GM23248 (cell line): ENCODE data around the gene GNLY. TPM values are rescaled to one million over a fixed set of nuclear protein-coding genes. Genes with fewer than 3 reads are reported as not detected.
"Not testable (repeated sequence)": the region's sequence is repeated elsewhere in the genome, so short reads cannot be mapped to it uniquely, and the experiment has no call there.

ENCODE experiments used
- DNase-seq: peaks from one replicate; pipeline ENCODE4 v3.0.0-alpha.2; 2015
- H2AFZ ChIP-seq: fragments of 200-600 bp; sonication (generic); 2 replicates; pipeline ENCODE4 v1.6.1; 2016; ENCODE audit warnings: antibody characterized with exemption
- H3F3A ChIP-seq: fragments of 200-600 bp; sonication (generic); 2 replicates; pipeline ENCODE4 v1.6.1; 2016; ENCODE audit warnings: mild to moderate bottlenecking, antibody characterized with exemption, mixed run types; ENCODE audit not compliant: insufficient read depth
- H3K27ac ChIP-seq: fragments of 200-600 bp; sonication (generic); 2 replicates; pipeline ENCODE4 v1.5.1; 2016; ENCODE audit warnings: mild to moderate bottlenecking
- H3K27me3 ChIP-seq: fragments of 200-600 bp; sonication (generic); replicated peaks from 2 replicates; pipeline ENCODE4 v1.6.1; 2016; ENCODE audit warnings: mild to moderate bottlenecking; ENCODE audit not compliant: insufficient read depth
- H3K36me3 ChIP-seq: fragments of 200-600 bp; sonication (generic); 2 replicates; pipeline ENCODE4 v1.6.1; 2016; ENCODE audit warnings: low read depth, mild to moderate bottlenecking
- H3K4me1 ChIP-seq: fragments of 200-600 bp; sonication (generic); 2 replicates; pipeline ENCODE4 v1.6.1; 2016; ENCODE audit warnings: mild to moderate bottlenecking; ENCODE audit not compliant: insufficient read depth
- H3K4me2 ChIP-seq: fragments of 200-600 bp; sonication (generic); one replicate; pipeline ENCODE4 v1.6.1; 2016; ENCODE audit warnings: mild to moderate bottlenecking; ENCODE audit not compliant: unreplicated experiment
- H3K4me3 ChIP-seq: fragments of 200-600 bp; sonication (generic); 2 replicates; pipeline ENCODE4 v1.5.1; 2016; ENCODE audit warnings: mild to moderate bottlenecking
- H3K79me2 ChIP-seq: fragments of 200-600 bp; sonication (generic); 2 replicates; pipeline ENCODE4 v1.6.1; 2016; ENCODE audit warnings: mild to moderate bottlenecking; ENCODE audit not compliant: insufficient read depth
- H3K9ac ChIP-seq: fragments of 200-600 bp; sonication (generic); 2 replicates; pipeline ENCODE4 v1.6.1; 2016; ENCODE audit warnings: mild to moderate bottlenecking
- H3K9me2 ChIP-seq: fragments of 200-600 bp; sonication (generic); 2 replicates; pipeline ENCODE4 v1.6.1; 2016; ENCODE audit warnings: mixed run types, mild to moderate bottlenecking, moderate library complexity; ENCODE audit not compliant: insufficient read depth
- H3K9me3 ChIP-seq: fragments of 200-600 bp; sonication (generic); one replicate; pipeline ENCODE4 v1.6.1; 2017; ENCODE audit warnings: low read depth
- H4K20me1 ChIP-seq: fragments of 200-600 bp; sonication (generic); 2 replicates; pipeline ENCODE4 v1.6.0; 2016; ENCODE audit not compliant: insufficient read depth
- EZH2 ChIP-seq: fragments of 200-600 bp; sonication (generic); IDR thresholded peaks from 2 replicates; pipeline ENCODE4 v1.6.1; 2018; ENCODE audit warnings: antibody characterized with exemption, mild to moderate bottlenecking; ENCODE audit not compliant: insufficient read depth, poor library complexity, severe bottlenecking
- EZH2phosphoT487 ChIP-seq: fragments of 200-600 bp; sonication (generic); IDR thresholded peaks from 2 replicates; pipeline ENCODE4 v1.6.1; 2018; ENCODE audit warnings: antibody characterized with exemption, moderate library complexity, mild to moderate bottlenecking, low read depth; ENCODE audit not compliant: insufficient read depth
- WGBS, 2 experiments: methylation state at CpG; one replicate each; pipeline ENCODE4 v1.1.6; 2015 to 2017; ENCODE audit warnings: low lambda C conversion rate in 2 of 2, low coverage in 1 of 2; ENCODE audit errors: missing lambda C conversion rate in 2 of 2; 5-methylcytosine and 5-hydroxymethylcytosine counted together
- in situ Hi-C: fragments of 300-500 bp; cut with MboI; formaldehyde crosslinking; loops from 2 replicates; pipeline ENCODE4 v1.15.0; 2020
- polyA plus RNA-seq: library from polyadenylated mRNA; unstranded; fragments of >200 nt; fragmentation: Nextera tagmentation; extraction: Ambion mirVana; gene quantifications from 2 replicates; pipeline ENCODE4 v1.2.1, GENCODE V29; 2016
- total RNA-seq: library from RNA; depleted of rRNA; stranded (reverse); fragments of >200 nt; shearing (Covaris generic); gene quantifications from 2 replicates; pipeline ENCODE4 v1.2.3, GENCODE V29; 2014

GNLY gene
- total and polyA plus RNA-seq, 2 experiments from 2014 or later: not detected

GRCh38 chr2:85659324-85659981 lies 34.7 kb upstream of the GNLY start:
- no peak for TF ChIP-seq EZH2phosphoT487
- no peak for TF ChIP-seq EZH2
- H3K4me2 ChIP-seq: no peak overlapping the region

DNA sequence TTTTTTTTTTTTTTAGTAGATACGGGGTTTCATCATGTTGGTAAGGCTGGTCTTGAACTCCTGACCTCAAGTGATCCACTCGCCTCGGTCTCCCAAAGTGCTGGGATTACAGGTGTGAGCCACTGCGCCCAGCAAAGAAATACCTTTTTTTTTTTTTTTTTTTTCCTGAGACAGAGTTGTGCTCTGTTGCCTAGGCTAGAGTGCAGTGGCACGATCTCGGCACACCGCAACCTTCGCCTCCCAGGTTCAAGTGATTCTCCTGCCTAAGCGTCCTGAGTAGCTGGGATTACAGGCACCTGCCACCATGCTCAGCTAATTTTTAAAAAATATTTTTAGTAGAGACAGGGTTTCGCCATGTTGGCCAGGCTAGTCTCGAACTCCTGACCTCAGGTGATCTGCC lies 33.9 kb upstream of the GNLY start:
- 95 to 96% methylated on average over 10 to 11 of the region's 11 CpGs for WGBS, 2 experiments
- H3K79me2 ChIP-seq, H4K20me1 ChIP-seq, H3K9me3 ChIP-seq, H3K27ac ChIP-seq, in situ Hi-C loops, H3K9me2 ChIP-seq, H2AFZ ChIP-seq, H3K9ac ChIP-seq, H3K36me3 ChIP-seq, DNase-seq, H3K4me2 ChIP-seq, H3K27me3 ChIP-seq, H3K4me3 ChIP-seq: not testable (repeated sequence)
- Histone ChIP-seq H3K4me1 (peaks cover 26% of the 10 kb centered on the region), H3F3A (peaks cover 26% of the 10 kb centered on the region)

More at GRCh38 chr2:85659324-85659981, 34.7 kb upstream of the GNLY start:
- H3K27me3 ChIP-seq: no peaks in the 10 kb centered on the region
- no peak overlapping the region for H3K9ac ChIP-seq
- H3K79me2 ChIP-seq: no peaks in the 10 kb centered on the region
- no peak overlapping the region for H2AFZ ChIP-seq
- no peak overlapping the region for H3K27ac ChIP-seq
- in situ Hi-C loops: no loop called here
- DNase-seq: no peak
- H3K9me3 ChIP-seq: no peaks in the 10 kb centered on the region
- WGBS, 2 experiments: 81 to 86% methylated on average over 12 to 13 of the region's 13 CpGs
- no peaks in the 10 kb centered on the region for H4K20me1 ChIP-seq
- H3K4me3 ChIP-seq: no peak overlapping the region
- H3F3A ChIP-seq: peaks cover 33% of the 10 kb centered on the region
- no peaks in the 10 kb centered on the region for H3K36me3 ChIP-seq
- peaks cover 33% of the 10 kb centered on the region for H3K4me1 ChIP-seq
- no peaks in the 10 kb centered on the region for H3K9me2 ChIP-seq

DNA sequence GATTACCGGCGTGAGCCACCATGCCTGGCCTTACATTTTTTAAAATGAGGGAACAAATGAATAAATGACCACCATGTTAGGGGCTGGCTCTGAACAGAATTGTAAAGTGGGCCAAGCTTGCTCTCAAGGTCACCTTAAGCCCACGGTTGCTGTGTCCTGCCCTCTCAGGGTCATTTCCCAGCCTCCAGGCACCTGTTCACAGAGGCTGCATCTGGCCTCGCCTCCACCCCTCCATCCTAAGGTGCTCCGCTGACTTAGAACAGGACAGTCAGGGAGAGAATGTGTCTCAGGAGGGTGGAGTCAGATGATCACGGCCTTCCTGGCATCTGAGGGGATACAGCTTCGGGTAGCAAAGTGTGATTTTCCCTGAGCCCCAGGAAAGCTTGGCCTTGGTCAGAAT lies 33.4 kb upstream of the GNLY start:
- H4K20me1 ChIP-seq: no peaks in the 10 kb centered on the region
- H3K9ac ChIP-seq: no peak overlapping the region
- H3K36me3 ChIP-seq: no peaks in the 10 kb centered on the region
- no peak overlapping the region for H3K4me2 ChIP-seq
- no peak overlapping the region for H3K4me3 ChIP-seq
- TF ChIP-seq EZH2phosphoT487 (no peak), EZH2 (no peak)
- H2AFZ ChIP-seq: no peak overlapping the region
- in situ Hi-C loops: no loop called here
- no peaks in the 10 kb centered on the region for H3K9me2 ChIP-seq
- H3F3A ChIP-seq: peaks cover 21% of the 10 kb centered on the region
- no peaks in the 10 kb centered on the region for H3K79me2 ChIP-seq
- no peaks in the 10 kb centered on the region for H3K9me3 ChIP-seq
- no peak for DNase-seq
- peaks cover 22% of the 10 kb centered on the region for H3K4me1 ChIP-seq
- WGBS, 2 experiments: 71% methylated on average over 7 of the region's 7 CpGs
- H3K27me3 ChIP-seq: no peaks in the 10 kb centered on the region
- H3K27ac ChIP-seq: no peak overlapping the region

DNA sequence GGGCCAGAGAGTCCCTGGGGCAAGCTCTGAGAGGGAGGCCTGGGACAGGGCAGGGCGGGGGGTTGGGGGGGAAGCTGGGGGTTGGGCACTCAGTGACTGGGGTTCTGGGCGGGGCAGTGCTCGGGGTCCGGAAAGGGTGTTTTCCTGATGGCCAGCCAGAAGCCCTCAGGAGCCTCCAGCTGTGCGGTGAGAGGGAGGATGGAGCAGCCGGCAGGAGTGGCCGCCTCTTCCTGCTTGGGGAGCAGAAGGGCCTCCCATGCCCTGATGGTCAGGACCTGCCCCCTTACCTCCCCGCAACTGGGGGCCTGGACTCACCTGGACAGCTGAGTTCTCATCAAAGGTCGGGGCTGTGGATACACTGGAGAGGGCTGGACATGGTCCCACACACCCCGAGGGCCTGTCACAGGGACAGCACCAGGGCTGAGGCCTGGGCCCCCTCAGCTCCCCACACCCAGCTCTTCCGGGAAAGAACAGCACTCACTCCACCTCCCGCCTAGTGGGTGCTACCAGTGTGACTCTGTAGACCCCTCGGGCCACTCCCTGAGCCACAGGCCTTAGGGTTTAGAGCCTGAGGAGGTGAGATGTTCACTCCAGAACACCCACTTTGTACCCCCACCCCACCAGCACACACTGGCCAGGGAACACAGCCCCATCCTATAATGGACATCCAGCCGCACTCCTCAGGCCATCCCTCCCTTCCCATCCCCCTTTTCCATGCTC lies 32.9 kb upstream of the GNLY start:
- no peak for DNase-seq
- Histone ChIP-seq H3K4me1 (peaks cover 18% of the 10 kb centered on the region), H3F3A (peaks cover 18% of the 10 kb centered on the region), H4K20me1 (no peaks in the 10 kb centered on the region), H3K9ac (no peak overlapping the region), H3K36me3 (no peaks in the 10 kb centered on the region), H2AFZ (no peak overlapping the region), H3K4me3 (no peak overlapping the region), H3K9me2 (no peaks in the 10 kb centered on the region), H3K27me3 (no peaks in the 10 kb centered on the region), H3K9me3 (no peaks in the 10 kb centered on the region), H3K79me2 (no peaks in the 10 kb centered on the region), H3K27ac (no peak overlapping the region), H3K4me2 (no peak overlapping the region)
- TF ChIP-seq EZH2 (no peak), EZH2phosphoT487 (no peak)
- in situ Hi-C loops: no loop called here
- 75 to 82% methylated on average over 10 to 14 of the region's 14 CpGs for WGBS, 2 experiments
